SK-N-SH (cell line): ENCODE data around the gene FKBP11. TPM values are rescaled to one million over a fixed set of nuclear protein-coding genes. Genes with fewer than 3 reads are reported as not detected.
A peak's percentile ranks its signal among the peaks of the same experiment; 100 is the strongest.

Source experiments
- CTCF ChIA-PET: fragments of 300-600, 350-600 bp; formaldehyde crosslinking; extraction: SDS; loops from one replicate; lab custom pipeline; 2021; lab: Yijun Ruan, JAX
- POLR2A ChIA-PET: fragments of 350-600 bp; sonication (Branson Sonifier 250); formaldehyde crosslinking; extraction: SDS; loops from one replicate; lab custom pipeline; 2020; ENCODE audit warnings: antibody characterized with exemption, inconsistent platforms; lab: Yijun Ruan, JAX
- DNase-seq: peaks from one replicate; pipeline ENCODE4 v3.0.0; 2012
- H2AFZ ChIP-seq: fragments of 200-600 bp; sonication (generic); 2 replicates; pipeline ENCODE4 v1.8.1; 2016; ENCODE audit warnings: antibody characterized with exemption, mild to moderate bottlenecking, low read depth
- H3F3A ChIP-seq: fragments of 200-600 bp; sonication (generic); replicated peaks from 2 replicates; pipeline ENCODE3; 2016; ENCODE audit warnings: antibody characterized with exemption, mild to moderate bottlenecking; ENCODE audit not compliant: insufficient read depth
- H3K27ac ChIP-seq, 2 experiments: fragments of 200-500 bp in 1 of 2; fragments of 200-600 bp in 1 of 2; sonication (Bioruptor generic) in 1 of 2; sonication (generic), shearing (Covaris generic) in 1 of 2; 2 replicates each; pipeline versions ENCODE4 v1.5.1 to v1.6.1; 2014 to 2016; ENCODE audit warnings: low read depth in 2 of 2, inconsistent platforms in 1 of 2, low read length in 1 of 2, mild to moderate bottlenecking in 1 of 2, mixed read lengths in 1 of 2
- H3K27me3 ChIP-seq: fragments of 200-600 bp; sonication (generic), shearing (Covaris generic); 2 replicates; pipeline ENCODE4 v1.6.1; 2016; ENCODE audit warnings: mixed run types; ENCODE audit not compliant: insufficient read depth
- H3K36me3 ChIP-seq, 2 experiments: fragments of 200-500 bp in 1 of 2; fragments of 200-600 bp in 1 of 2; sonication (Bioruptor generic) in 1 of 2; sonication (generic) in 1 of 2; replicated peaks in 1 of 2; 2 replicates each; pipeline versions ENCODE3 to v1.5.1; 2014 to 2016; ENCODE audit warnings: low read length in 1 of 2, mild to moderate bottlenecking in 1 of 2; ENCODE audit not compliant: insufficient read depth in 2 of 2, control insufficient read depth in 1 of 2
- H3K4me1 ChIP-seq, 2 experiments: fragments of 200-500 bp in 1 of 2; fragments of 200-600 bp in 1 of 2; sonication (Bioruptor generic) in 1 of 2; sonication (generic), shearing (Covaris generic) in 1 of 2; 2 replicates each; pipeline versions ENCODE4 v1.5.1 to v1.6.1; 2014 to 2016; ENCODE audit warnings: low read depth in 1 of 2, low read length in 1 of 2, mixed run types in 1 of 2; ENCODE audit not compliant: insufficient read depth in 2 of 2, control insufficient read depth in 1 of 2
- H3K4me2 ChIP-seq: fragments of 200-600 bp; sonication (generic), shearing (Covaris generic); 2 replicates; pipeline ENCODE4 v1.6.1; 2017; ENCODE audit warnings: mixed run types
- H3K4me3 ChIP-seq, 2 experiments: fragments of 200-500 bp in 1 of 2; fragments of 200-600 bp in 1 of 2; sonication (Bioruptor generic) in 1 of 2; sonication (generic), shearing (Covaris generic) in 1 of 2; 2 replicates each; pipeline versions ENCODE4 v1.5.1 to v1.8.1; 2014 to 2016; ENCODE audit warnings: low read depth in 2 of 2, inconsistent platforms in 1 of 2, low read length in 1 of 2, mild to moderate bottlenecking in 1 of 2, mixed read lengths in 1 of 2, moderate library complexity in 1 of 2
- H3K79me2 ChIP-seq: fragments of 200-600 bp; sonication (generic); 2 replicates; pipeline ENCODE4 v1.8.1; 2017; ENCODE audit warnings: mild to moderate bottlenecking; ENCODE audit not compliant: insufficient read depth
- H3K9ac ChIP-seq: fragments of 200-600 bp; sonication (generic); 2 replicates; pipeline ENCODE4 v1.6.1; 2017; ENCODE audit warnings: mixed run types
- H3K9me2 ChIP-seq: fragments of 200-600 bp; sonication (generic); 2 replicates; pipeline ENCODE4 v1.6.1; 2017; ENCODE audit warnings: mixed run types
- H3K9me3 ChIP-seq: fragments of 200-600 bp; sonication (generic); 2 replicates; pipeline ENCODE4 v1.6.1; 2017; ENCODE audit warnings: mixed run types, mild to moderate bottlenecking, moderate library complexity
- H4K20me1 ChIP-seq: fragments of 200-600 bp; sonication (generic); 2 replicates; pipeline ENCODE4 v1.6.1; 2017; ENCODE audit warnings: mild to moderate bottlenecking, mixed run types; ENCODE audit not compliant: insufficient read depth
- CHD2 ChIP-seq: fragments of 150-350 bp; IDR thresholded peaks from 2 replicates; pipeline ENCODE4 v1.6.1; 2018; ENCODE audit warnings: low read length; ENCODE audit not compliant: partially characterized antibody
- FOXM1 ChIP-seq: IDR thresholded peaks from 2 replicates; pipeline ENCODE4 v1.4.0; 2012; ENCODE audit warnings: low read depth, mild to moderate bottlenecking
- GATA2 ChIP-seq: sonication (generic); formaldehyde crosslinking; IDR thresholded peaks from 2 replicates; pipeline ENCODE4 v1.5.0; 2020; ENCODE audit warnings: mild to moderate bottlenecking, missing genetic modification reagents
- NFIC ChIP-seq: IDR thresholded peaks from 2 replicates; pipeline ENCODE4 v1.4.0; 2012; ENCODE audit warnings: borderline replicate concordance
- NRF1 ChIP-seq: IDR thresholded peaks from 2 replicates; pipeline ENCODE4 v1.6.1; 2012; ENCODE audit warnings: low read depth, mild to moderate bottlenecking, low read length
- RAD21 ChIP-seq: IDR thresholded peaks from 2 replicates; pipeline ENCODE4 v1.6.1; 2012; ENCODE audit warnings: mild to moderate bottlenecking, low read length
- RFX5 ChIP-seq: IDR thresholded peaks from 2 replicates; pipeline ENCODE4 v1.6.1; 2012; ENCODE audit warnings: mild to moderate bottlenecking, improper control_type of control experiment, low read length
- SMC3 ChIP-seq: IDR thresholded peaks from 2 replicates; pipeline ENCODE4 v1.6.1; 2012; ENCODE audit warnings: low read depth, low read length, improper control_type of control experiment
- USF1 ChIP-seq: IDR thresholded peaks from 2 replicates; pipeline ENCODE4 v1.4.0; 2012; ENCODE audit warnings: low read depth, borderline replicate concordance
- WGBS: methylation state at CpG from one replicate; pipeline ENCODE4 v1.1.6; 2017; ENCODE audit warnings: low lambda C conversion rate; 5-methylcytosine and 5-hydroxymethylcytosine counted together
- polyA plus RNA-seq, 3 experiments: library from polyadenylated mRNA; depleted of rRNA; stranded (reverse); fragments of >200 nt; gene quantifications; 2 replicates each; pipeline ENCODE4 v1.2.3, GENCODE V29; 2012
- TF ChIP-seq, protein P1 (sequence below): fragments of 150-350 bp; IDR thresholded peaks from 2 replicates; pipeline ENCODE4 v1.6.1; 2016; ENCODE audit warnings: mild to moderate bottlenecking, low read depth, low read length

Gene FKBP11
- polyA plus RNA-seq, 1 of the 3 experiments (the other 2 are of a cell fraction) = 28.5 TPM

GRCh38 chr12:48960834-48961233, 35.5 kb upstream of the FKBP11 start:
- TF ChIP-seq NRF1 (no peak), FOXM1 (no peak), NFIC (no peak), GATA2 (CRISPR knock-in tag) (no peak), CHD2 (no peak), USF1 (no peak)
- TF ChIP-seq, protein P1, sequence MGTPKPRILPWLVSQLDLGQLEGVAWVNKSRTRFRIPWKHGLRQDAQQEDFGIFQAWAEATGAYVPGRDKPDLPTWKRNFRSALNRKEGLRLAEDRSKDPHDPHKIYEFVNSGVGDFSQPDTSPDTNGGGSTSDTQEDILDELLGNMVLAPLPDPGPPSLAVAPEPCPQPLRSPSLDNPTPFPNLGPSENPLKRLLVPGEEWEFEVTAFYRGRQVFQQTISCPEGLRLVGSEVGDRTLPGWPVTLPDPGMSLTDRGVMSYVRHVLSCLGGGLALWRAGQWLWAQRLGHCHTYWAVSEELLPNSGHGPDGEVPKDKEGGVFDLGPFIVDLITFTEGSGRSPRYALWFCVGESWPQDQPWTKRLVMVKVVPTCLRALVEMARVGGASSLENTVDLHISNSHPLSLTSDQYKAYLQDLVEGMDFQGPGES = no peak
- no peak overlapping the region for H3K9ac ChIP-seq
- H3K4me1 ChIP-seq = peaks cover 3 to 7% of the 10 kb centered on the region in 2 experiments; a peak in 3 of 4 replicates
- CTCF ChIA-PET = interaction anchor here (0.7 to 32.2 kb wide), 3 partner anchors 31 to 70 kb away, joined by 3 to 935 read pairs (median 3); partner anchors contain the start of genes DDN and WNT1
- H3K79me2 ChIP-seq = peaks cover 15% of the 10 kb centered on the region
- peaks cover 5% of the 10 kb centered on the region for H4K20me1 ChIP-seq
- POLR2A ChIA-PET = no interaction called here
- H3K36me3 ChIP-seq = no peaks in the 10 kb centered on the region
- H3K4me3 ChIP-seq = no peak overlapping the region
- H3K27ac ChIP-seq = no peak overlapping the region
- no peaks in the 10 kb centered on the region for H3K9me2 ChIP-seq
- DNase-seq = no peak
- H3F3A ChIP-seq = peaks cover 7% of the 10 kb centered on the region
- H3K27me3 ChIP-seq = peaks cover 15% of the 10 kb centered on the region; the same call in 1 of the 2 replicates
- H3K9me3 ChIP-seq = no peaks in the 10 kb centered on the region
- H3K4me2 ChIP-seq = no peak overlapping the region
- 35% methylated on average over 3 of the region's 3 CpGs for WGBS
- H2AFZ ChIP-seq = no peak overlapping the region

DNA sequence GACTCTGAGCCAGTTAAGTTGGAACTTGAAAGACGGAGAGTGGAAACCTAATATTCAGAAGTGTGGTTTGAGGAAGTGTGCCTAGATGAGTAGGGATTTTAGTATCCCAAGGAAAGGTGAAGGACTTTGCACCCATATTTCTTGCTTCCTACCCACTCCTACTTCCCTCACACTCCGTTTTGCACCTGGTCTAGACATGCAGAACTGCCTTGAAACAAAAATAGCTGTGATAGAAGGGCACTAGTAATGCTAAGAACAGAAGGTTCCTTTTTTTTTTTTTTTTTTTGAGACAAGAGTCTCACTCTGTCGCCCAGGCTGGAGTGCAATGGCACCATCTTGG, 32.7 kb upstream of the FKBP11 start:
- no peaks in the 10 kb centered on the region; the same call in 1 of the 2 replicates for H3K27me3 ChIP-seq
- peaks cover 7 to 14% of the 10 kb centered on the region in 2 experiments; a peak in 3 of 4 replicates for H3K4me1 ChIP-seq
- H3K79me2 ChIP-seq = peaks cover 43% of the 10 kb centered on the region
- no peaks in the 10 kb centered on the region for H3K9me3 ChIP-seq
- H3K4me3 ChIP-seq = peak overlapping the region; percentile 83 to 96
- peaks cover 19 to 27% of the 10 kb centered on the region in 2 experiments for H3K36me3 ChIP-seq
- ChIA-PET POLR2A (interaction anchor here (1.1 to 1.4 kb wide), 3 partner anchors 67 to 173 kb away, joined by 4 to 5 read pairs (median 4); partner anchors contain the start of genes RND1 and TUBA1B), CTCF (interaction anchor here (0.8 to 5.5 kb wide), 12 partner anchors 12 to 152 kb away, joined by 3 to 52 read pairs (median 6); partner anchors contain the start of genes DDN, WNT1 and WNT10B)
- no peak for DNase-seq
- H3F3A ChIP-seq = peaks cover 11% of the 10 kb centered on the region
- WGBS = 68% methylated on average over 3 of the region's 3 CpGs
- H4K20me1 ChIP-seq = peaks cover 33% of the 10 kb centered on the region
- peak overlapping the region; percentile 70 for H3K4me2 ChIP-seq
- peak overlapping the region; percentile 50 to 87 for H3K27ac ChIP-seq
- no peak for TF ChIP-seq SMC3
- no peak for TF ChIP-seq RFX5
- TF ChIP-seq RAD21 = no peak
- H2AFZ ChIP-seq = peak overlapping the region; percentile 81
- peak overlapping the region; percentile 92 for H3K9ac ChIP-seq
- no peaks in the 10 kb centered on the region for H3K9me2 ChIP-seq
